Measurements from ENCODE around the gene MTMR2. TPM values are rescaled to one million over a fixed set of nuclear protein-coding genes. Genes with fewer than 3 reads are reported as not detected.
A peak's percentile ranks its signal among the peaks of the same experiment; 100 is the strongest.

MTMR2 gene
- total RNA-seq, 1 donor from 2014 or later, result 68.0 TPM

- H3K4me3 Mint-ChIP-seq (ENCODE audit: unreplicated experiment), result no peak overlapping the region
- Histone ChIP-seq H3K79me2 (ENCODE audit: insufficient read depth, low read length) (peaks cover 91% of the 10 kb centered on the region), H3K27ac (ENCODE audit: low read depth, low read length) (peak overlapping the region; percentile 17), H3K4me1 (ENCODE audit: insufficient read depth, low read length) (peaks cover 25% of the 10 kb centered on the region), H4K20me1 (ENCODE audit: insufficient read depth, low read length) (peaks cover 6% of the 10 kb centered on the region), H3K4me2 (ENCODE audit: low read length) (peak overlapping the region; percentile 2), H3K9ac (ENCODE audit: low read length) (no peak overlapping the region), H3K36me3 (ENCODE audit: insufficient read depth, low read length) (no peaks in the 10 kb centered on the region), H3K4me3 (ENCODE audit: insufficient read depth, low read depth, low read length) (no peak overlapping the region), H3K27me3 (ENCODE audit: insufficient read depth, low read length) (no peaks in the 10 kb centered on the region), H3K9me3 (ENCODE audit: insufficient read depth, low read depth, low read length) (no peaks in the 10 kb centered on the region), H2AFZ (ENCODE audit: low read depth, low read length) (no peak overlapping the region)
- H3K27me3 Mint-ChIP-seq (ENCODE audit: low read depth, unreplicated experiment), result no peaks in the 10 kb centered on the region
- H3K36me3 Mint-ChIP-seq (ENCODE audit: low read depth, unreplicated experiment), result peaks cover 3% of the 10 kb centered on the region
- H3K4me1 Mint-ChIP-seq (ENCODE audit: low read depth, unreplicated experiment), result peaks cover 40% of the 10 kb centered on the region
- H3K9me3 Mint-ChIP-seq (ENCODE audit: unreplicated experiment), result no peaks in the 10 kb centered on the region
- no peak overlapping the region for H3K27ac Mint-ChIP-seq (ENCODE audit: unreplicated experiment)
- TF ChIP-seq CTCF (IDR thresholded peaks at IDR 0.05; ENCODE audit: insufficient read depth, low read depth, low read length), result no peak
- no peak for TF ChIP-seq EZH2 (IDR thresholded peaks at IDR 0.05; ENCODE audit: insufficient read depth, low read length)
- DNase-seq (ENCODE audit: low read depth) (peak; percentile 57), FAIRE-seq (no peak)
These were observed 10.9 kb downstream of the MTMR2 start for GRCh38 chr11:95912902-95913560.

DNA sequence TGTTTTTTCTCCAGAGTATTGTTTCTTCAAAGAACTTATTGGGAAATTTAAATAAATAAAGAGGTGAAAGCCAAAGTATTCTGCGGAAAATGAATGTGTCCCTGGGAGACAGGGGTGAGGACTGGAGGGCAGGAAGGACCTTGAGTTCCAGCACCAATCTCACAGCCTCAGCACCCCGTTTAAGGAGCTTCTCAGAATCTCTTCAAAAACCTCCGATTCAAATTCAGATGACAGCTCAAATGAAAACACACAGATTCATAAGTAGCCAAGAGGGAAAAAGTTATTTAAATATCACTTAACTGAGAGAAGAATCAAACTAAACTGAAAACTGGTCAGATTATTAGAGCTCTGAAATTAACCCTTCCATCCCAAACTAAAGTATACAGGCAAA is 12.5 kb downstream of the MTMR2 start:
- Histone ChIP-seq H3K4me3 (ENCODE audit: insufficient read depth, low read depth, low read length) (no peak overlapping the region), H3K79me2 (ENCODE audit: insufficient read depth, low read length) (peaks cover 92% of the 10 kb centered on the region), H2AFZ (ENCODE audit: low read depth, low read length) (no peak overlapping the region), H3K9me3 (ENCODE audit: insufficient read depth, low read depth, low read length) (no peaks in the 10 kb centered on the region), H3K4me1 (ENCODE audit: insufficient read depth, low read length) (peaks cover 19% of the 10 kb centered on the region), H3K27me3 (ENCODE audit: insufficient read depth, low read length) (no peaks in the 10 kb centered on the region), H3K9ac (ENCODE audit: low read length) (no peak overlapping the region), H4K20me1 (ENCODE audit: insufficient read depth, low read length) (peaks cover 8% of the 10 kb centered on the region), H3K27ac (ENCODE audit: low read depth, low read length) (no peak overlapping the region), H3K36me3 (ENCODE audit: insufficient read depth, low read length) (no peaks in the 10 kb centered on the region), H3K4me2 (ENCODE audit: low read length) (no peak overlapping the region)
- no peak overlapping the region for H3K27ac Mint-ChIP-seq (ENCODE audit: unreplicated experiment)
- H3K4me1 Mint-ChIP-seq (ENCODE audit: low read depth, unreplicated experiment), result peaks cover 38% of the 10 kb centered on the region
- H3K9me3 Mint-ChIP-seq (ENCODE audit: unreplicated experiment), result no peaks in the 10 kb centered on the region
- FAIRE-seq (no peak), DNase-seq (ENCODE audit: low read depth) (no peak)
- H3K27me3 Mint-ChIP-seq (ENCODE audit: low read depth, unreplicated experiment), result no peaks in the 10 kb centered on the region
- H3K36me3 Mint-ChIP-seq (ENCODE audit: low read depth, unreplicated experiment), result peaks cover 3% of the 10 kb centered on the region
- TF ChIP-seq CTCF (IDR thresholded peaks at IDR 0.05; ENCODE audit: insufficient read depth, low read depth, low read length), result no peak
- TF ChIP-seq EZH2 (IDR thresholded peaks at IDR 0.05; ENCODE audit: insufficient read depth, low read length), result no peak
- H3K4me3 Mint-ChIP-seq (ENCODE audit: unreplicated experiment), result no peak overlapping the region

GRCh38 chr11:95910638-95911368 is 13.1 kb downstream of the MTMR2 start:
- TF ChIP-seq CTCF (IDR thresholded peaks at IDR 0.05; ENCODE audit: insufficient read depth, low read depth, low read length) (no peak), EZH2 (IDR thresholded peaks at IDR 0.05; ENCODE audit: insufficient read depth, low read length) (no peak)
- no peak overlapping the region for H3K9ac ChIP-seq (ENCODE audit: low read length)
- peaks cover 10% of the 10 kb centered on the region for H4K20me1 ChIP-seq (ENCODE audit: insufficient read depth, low read length)
- no peaks in the 10 kb centered on the region for H3K9me3 ChIP-seq (ENCODE audit: insufficient read depth, low read depth, low read length)
- Mint-ChIP-seq H3K36me3 (ENCODE audit: low read depth, unreplicated experiment) (no peaks in the 10 kb centered on the region), H3K9me3 (ENCODE audit: unreplicated experiment) (no peaks in the 10 kb centered on the region), H3K27ac (ENCODE audit: unreplicated experiment) (no peak overlapping the region), H3K4me3 (ENCODE audit: unreplicated experiment) (no peak overlapping the region), H3K27me3 (ENCODE audit: low read depth, unreplicated experiment) (no peaks in the 10 kb centered on the region), H3K4me1 (ENCODE audit: low read depth, unreplicated experiment) (peaks cover 33% of the 10 kb centered on the region)
- no peak overlapping the region for H3K4me2 ChIP-seq (ENCODE audit: low read length)
- H3K79me2 ChIP-seq (ENCODE audit: insufficient read depth, low read length), result peaks cover 92% of the 10 kb centered on the region
- H3K27ac ChIP-seq (ENCODE audit: low read depth, low read length), result no peak overlapping the region
- no peaks in the 10 kb centered on the region for H3K27me3 ChIP-seq (ENCODE audit: insufficient read depth, low read length)
- H3K36me3 ChIP-seq (ENCODE audit: insufficient read depth, low read length), result no peaks in the 10 kb centered on the region
- peaks cover 19% of the 10 kb centered on the region for H3K4me1 ChIP-seq (ENCODE audit: insufficient read depth, low read length)
- DNase-seq (ENCODE audit: low read depth) (no peak), FAIRE-seq (no peak)
- H3K4me3 ChIP-seq (ENCODE audit: insufficient read depth, low read depth, low read length), result no peak overlapping the region
- no peak overlapping the region for H2AFZ ChIP-seq (ENCODE audit: low read depth, low read length)
